ENCODE results near the gene WDR74. TPM values are rescaled to one million over a fixed set of nuclear protein-coding genes. Genes with fewer than 3 reads are reported as not detected.
A peak's percentile ranks its signal among the peaks of the same experiment; 100 is the strongest.
"Not testable (repeated sequence)": the region's sequence is repeated elsewhere in the genome, so short reads cannot be mapped to it uniquely, and the experiment has no call there.

WDR74 gene
- total and polyA plus RNA-seq, 8 donors, result 27.7 to 67.9 (median 46.6) TPM

- H3K27me3 ChIP-seq, result no peaks in the 10 kb centered on the region
- peaks cover 18 to 40% (median 32%) of the 10 kb centered on the region in 4 donors for H3K4me1 ChIP-seq
- no peaks in the 10 kb centered on the region for H3K9me3 ChIP-seq
- H3K4me3 ChIP-seq, result peak overlapping the region; percentile 78 to 100 (median 94)
- peak overlapping the region; percentile 96 to 99 (median 99) for H3K27ac ChIP-seq
- DNase-seq, result peak; percentile 83 to 98
- peak in 2 of 4 donors; percentile 99 to 100 for TF ChIP-seq POLR2A (IDR thresholded peaks at IDR 0.05)
- peak; percentile 22 for TF ChIP-seq EP300 (IDR thresholded peaks at IDR 0.05)
- TF ChIP-seq CTCF (IDR thresholded peaks at IDR 0.05), result peak in 1 of 7 experiments; percentile 12
- peak; percentile 98 to 100 (median 100) for TF ChIP-seq POLR2AphosphoS5 (IDR thresholded peaks at IDR 0.05)
- 0 to 1% (median 0%) methylated on average over 33 of the region's 33 CpGs for WGBS, 5 donors
- intact Hi-C loops (cut with DNase I; ENCODE audit: low total_unique reads), result no loop called here
- H3K36me3 ChIP-seq, result peaks cover 0 to 9% (median 5%) of the 10 kb centered on the region in 4 donors
These were observed 2.2 kb upstream of the WDR74 start for GRCh38 chr11:62841361-62842170.

GRCh38 chr11:62840721-62841360 lies 1.5 kb upstream of the WDR74 start:
- Histone ChIP-seq H3K4me1 (peaks cover 18 to 42% (median 35%) of the 10 kb centered on the region in 4 donors), H3K36me3 (peaks cover 0 to 15% (median 12%) of the 10 kb centered on the region in 4 donors), H3K4me3 (peak overlapping the region; percentile 78 to 100 (median 94)), H3K27ac (peak overlapping the region; percentile 96 to 99 (median 99))
- H3K27me3 ChIP-seq; intact Hi-C loops (cut with DNase I; ENCODE audit: low total_unique reads); H3K9me3 ChIP-seq: not testable (repeated sequence)
- peak; percentile 70 to 84 for DNase-seq
- 0 to 1% (median 1%) methylated on average over 38 to 41 of the region's 41 CpGs for whole genome bisulfite sequencing, 5 donors

GRCh38 chr11:62835336-62835735 lies 4.1 kb downstream of the WDR74 start:
- no peak for DNase-seq
- peak overlapping the region in 1 of 5 donors; percentile 25 for H3K27ac ChIP-seq
- no peak overlapping the region for H3K4me3 ChIP-seq
- H3K36me3 ChIP-seq, result peaks cover 19 to 39% (median 38%) of the 10 kb centered on the region in 4 donors
- 82 to 87% (median 83%) methylated on average over 7 to 8 of the region's 8 CpGs for WGBS, 5 donors
- TF ChIP-seq EP300 (IDR thresholded peaks at IDR 0.05) (no peak), CTCF (IDR thresholded peaks at IDR 0.05) (no peak), POLR2A (IDR thresholded peaks at IDR 0.05) (no peak), POLR2AphosphoS5 (IDR thresholded peaks at IDR 0.05) (no peak)
- H3K4me1 ChIP-seq, result peaks cover 32 to 63% (median 45%) of the 10 kb centered on the region in 4 donors
- intact Hi-C loops (cut with DNase I; ENCODE audit: low total_unique reads), result loop anchor here (10.0 kb wide), 1 partner anchor 51 kb away; the partner anchor contains the start of gene TMEM179B
- H3K9me3 ChIP-seq, result no peaks in the 10 kb centered on the region
- H3K27me3 ChIP-seq, result no peaks in the 10 kb centered on the region

GRCh38 chr11:62832336-62833234 lies 6.8 kb downstream of the WDR74 start, which contains the start of gene TEX54:
Gene TEX54 (minus strand): TSS chr11:62832841.
- Histone ChIP-seq H3K36me3 (peaks cover 20 to 62% (median 54%) of the 10 kb centered on the region in 4 donors), H3K27me3 (no peaks in the 10 kb centered on the region), H3K4me1 (peaks cover 30 to 73% (median 55%) of the 10 kb centered on the region in 4 donors), H3K27ac (peak within 1 kb of the TSS; percentile 95 to 99 (median 98)), H3K9me3 (no peaks in the 10 kb centered on the region), H3K4me3 (peak within 1 kb of the TSS; percentile 67 to 91 (median 84))
- WGBS, 5 donors, result 7 to 15% (median 11%) methylated on average over 20 to 40 of the region's 40 CpGs
- intact Hi-C loops (cut with DNase I; ENCODE audit: low total_unique reads), result loop anchor here (10.0 kb wide), 1 partner anchor 48 kb away; the partner anchor contains the start of gene TMEM179B
- TF ChIP-seq POLR2A (IDR thresholded peaks at IDR 0.05) (no peak), CTCF (IDR thresholded peaks at IDR 0.05) (no peak), POLR2AphosphoS5 (IDR thresholded peaks at IDR 0.05) (no peak)
- peak; percentile 32 to 57 for DNase-seq

Measured in stomach (tissue), 9 donors.